ENCODE measurements around the gene RND1.
A peak's percentile ranks its signal among the peaks of the same experiment; 100 is the strongest.

RND1 gene

GRCh38 chr12:48854488-48854887 lies 11.2 kb downstream of the RND1 start:
- H2AFZ ChIP-seq (ENCODE audit: low read depth, low read length), result no peak overlapping the region
- H3K23ac ChIP-seq (ENCODE audit: low read length in 2 of 2), result no peak overlapping the region
- H3K9me3 ChIP-seq (ENCODE audit: control insufficient read depth, low read length), result no peaks in the 10 kb centered on the region
- H3K4me2 ChIP-seq (ENCODE audit: low read length, poor library complexity, severe bottlenecking), result no peak overlapping the region
- H2BK5ac ChIP-seq (ENCODE audit: low read depth, low read length, poor library complexity, severe bottlenecking), result no peak overlapping the region
- 60% methylated on average over 1 of the region's 4 CpGs for WGBS
- H3K27ac ChIP-seq (ENCODE audit: low read length, poor library complexity, severe bottlenecking), result no peak overlapping the region
- no peak overlapping the region for H2BK12ac ChIP-seq (ENCODE audit: low read length in 2 of 2)
- no peak for DNase-seq
- H3K79me1 ChIP-seq (replicated peaks; ENCODE audit: low read length, poor library complexity, severe bottlenecking), result peaks cover 6% of the 10 kb centered on the region
- peaks cover under 1 to 9% of the 10 kb centered on the region in 2 experiments for H3K36me3 ChIP-seq (ENCODE audit: control insufficient read depth in 1 of 2, insufficient read depth in 2 of 2, low read depth in 1 of 2, low read length in 2 of 2)
- H2AK5ac ChIP-seq (ENCODE audit: low read length, severe bottlenecking), result no peak overlapping the region
- peaks cover 6% of the 10 kb centered on the region for H3K4me1 ChIP-seq (ENCODE audit: control insufficient read depth, insufficient read depth, low read depth, low read length)
- H4K91ac ChIP-seq (ENCODE audit: low read length), result no peak overlapping the region
- no peak overlapping the region for H2BK120ac ChIP-seq (ENCODE audit: low read depth, low read length)
- no peak overlapping the region for H2BK15ac ChIP-seq (ENCODE audit: low read depth, poor library complexity, severe bottlenecking)
- H3K9ac ChIP-seq (ENCODE audit: low read length), result no peak overlapping the region
- H4K8ac ChIP-seq (ENCODE audit: low read length), result no peak overlapping the region
- no peak overlapping the region for H3K4ac ChIP-seq (ENCODE audit: low read depth in 1 of 2, low read length in 2 of 2)
- no peak overlapping the region for H3K14ac ChIP-seq (ENCODE audit: low read length in 2 of 2)
- no peak overlapping the region for H3K18ac ChIP-seq (ENCODE audit: low read depth in 1 of 2, low read length in 2 of 2)
- H3K27me3 ChIP-seq (ENCODE audit: control insufficient read depth in 1 of 2, insufficient read depth in 1 of 2, low read length in 2 of 2), result peaks cover 14 to 16% of the 10 kb centered on the region in 2 experiments
- no peak overlapping the region for H3K4me3 ChIP-seq (ENCODE audit: insufficient read depth in 1 of 2, low read depth in 1 of 2, low read length in 2 of 2)

- no peak overlapping the region for H2BK5ac ChIP-seq (ENCODE audit: low read depth, low read length, poor library complexity, severe bottlenecking)
- H3K14ac ChIP-seq (ENCODE audit: low read length in 2 of 2), result no peak overlapping the region
- H3K79me1 ChIP-seq (replicated peaks; ENCODE audit: low read length, poor library complexity, severe bottlenecking), result peaks cover 8% of the 10 kb centered on the region
- H3K9ac ChIP-seq (ENCODE audit: low read length), result peak overlapping the region; percentile 98
- DNase-seq, result peak; percentile 91
- peak overlapping the region in 1 of 2 experiments; percentile 63 for H3K18ac ChIP-seq (ENCODE audit: low read depth in 1 of 2, low read length in 2 of 2)
- H3K4me1 ChIP-seq (ENCODE audit: control insufficient read depth, insufficient read depth, low read depth, low read length), result peaks cover 6% of the 10 kb centered on the region
- H2BK120ac ChIP-seq (ENCODE audit: low read depth, low read length), result no peak overlapping the region
- H3K4ac ChIP-seq (ENCODE audit: low read depth in 1 of 2, low read length in 2 of 2), result peak overlapping the region; percentile 35 to 63
- no peak overlapping the region for H2BK15ac ChIP-seq (ENCODE audit: low read depth, poor library complexity, severe bottlenecking)
- peak overlapping the region; percentile 54 for H2AFZ ChIP-seq (ENCODE audit: low read depth, low read length)
- peak overlapping the region in 1 of 2 experiments; percentile 98 for H3K4me3 ChIP-seq (ENCODE audit: insufficient read depth in 1 of 2, low read depth in 1 of 2, low read length in 2 of 2)
- H3K4me2 ChIP-seq (ENCODE audit: low read length, poor library complexity, severe bottlenecking), result peak overlapping the region; percentile 64
- no peak overlapping the region for H4K91ac ChIP-seq (ENCODE audit: low read length)
- H3K27me3 ChIP-seq (ENCODE audit: control insufficient read depth in 1 of 2, insufficient read depth in 1 of 2, low read length in 2 of 2), result peaks cover 14 to 15% of the 10 kb centered on the region in 2 experiments
- peak overlapping the region; percentile 35 for H2AK5ac ChIP-seq (ENCODE audit: low read length, severe bottlenecking)
- no peak overlapping the region for H2BK12ac ChIP-seq (ENCODE audit: low read length in 2 of 2)
- no peak overlapping the region for H3K23ac ChIP-seq (ENCODE audit: low read length in 2 of 2)
- WGBS, result 10% methylated on average over 10 of the region's 11 CpGs
- no peaks in the 10 kb centered on the region for H3K9me3 ChIP-seq (ENCODE audit: control insufficient read depth, low read length)
- no peak overlapping the region for H3K27ac ChIP-seq (ENCODE audit: low read length, poor library complexity, severe bottlenecking)
- H3K36me3 ChIP-seq (ENCODE audit: control insufficient read depth in 1 of 2, insufficient read depth in 2 of 2, low read depth in 1 of 2, low read length in 2 of 2), result peaks cover 6 to 14% of the 10 kb centered on the region in 2 experiments
- H4K8ac ChIP-seq (ENCODE audit: low read length), result peak overlapping the region; percentile 49
Observed at GRCh38 chr12:48852734-48853688, 12.7 kb downstream of the RND1 start.

GRCh38 chr12:48851883-48852733 lies 13.6 kb downstream of the RND1 start, which contains the start of gene DDX23:
Gene DDX23, minus strand, starts transcription at chr12:48852163. Its CDS starts 6,381 bp downstream, at chr12:48845782.
- Histone ChIP-seq H2BK12ac (ENCODE audit: low read length in 2 of 2) (no peak within 1 kb of the TSS), H3K18ac (ENCODE audit: low read depth in 1 of 2, low read length in 2 of 2) (peak within 1 kb of the TSS; percentile 89 to 91), H3K14ac (ENCODE audit: low read length in 2 of 2) (peak within 1 kb of the TSS in 1 of 2 experiments; percentile 75), H2BK120ac (ENCODE audit: low read depth, low read length) (no peak within 1 kb of the TSS), H3K79me1 (replicated peaks; ENCODE audit: low read length, poor library complexity, severe bottlenecking) (peaks cover 8% of the 10 kb centered on the region), H3K27me3 (ENCODE audit: control insufficient read depth in 1 of 2, insufficient read depth in 1 of 2, low read length in 2 of 2) (peaks cover 7% of the 10 kb centered on the region in 2 experiments), H3K4me3 (ENCODE audit: insufficient read depth in 1 of 2, low read depth in 1 of 2, low read length in 2 of 2) (peak within 1 kb of the TSS; percentile 97 to 98), H2BK15ac (ENCODE audit: low read depth, poor library complexity, severe bottlenecking) (no peak within 1 kb of the TSS), H3K4ac (ENCODE audit: low read depth in 1 of 2, low read length in 2 of 2) (peak within 1 kb of the TSS; percentile 89 to 95), H3K27ac (ENCODE audit: low read length, poor library complexity, severe bottlenecking) (peak within 1 kb of the TSS; percentile 42), H3K4me1 (ENCODE audit: control insufficient read depth, insufficient read depth, low read depth, low read length) (peaks cover 6% of the 10 kb centered on the region), H3K9me3 (ENCODE audit: control insufficient read depth, low read length) (no peaks in the 10 kb centered on the region), H4K91ac (ENCODE audit: low read length) (peak within 1 kb of the TSS; percentile 82), H2AFZ (ENCODE audit: low read depth, low read length) (peak within 1 kb of the TSS; percentile 83), H3K36me3 (ENCODE audit: control insufficient read depth in 1 of 2, insufficient read depth in 2 of 2, low read depth in 1 of 2, low read length in 2 of 2) (peaks cover 9 to 14% of the 10 kb centered on the region in 2 experiments), H4K8ac (ENCODE audit: low read length) (peak within 1 kb of the TSS; percentile 99), H2AK5ac (ENCODE audit: low read length, severe bottlenecking) (peak within 1 kb of the TSS; percentile 65), H2BK5ac (ENCODE audit: low read depth, low read length, poor library complexity, severe bottlenecking) (peak within 1 kb of the TSS; percentile 93), H3K9ac (ENCODE audit: low read length) (peak within 1 kb of the TSS; percentile 98), H3K4me2 (ENCODE audit: low read length, poor library complexity, severe bottlenecking) (peak within 1 kb of the TSS; percentile 64), H3K23ac (ENCODE audit: low read length in 2 of 2) (no peak within 1 kb of the TSS)
- DNase-seq, result peak; percentile 99
- whole genome bisulfite sequencing, result 2% methylated on average over 48 of the region's 53 CpGs

Data from mesenchymal stem cell (in vitro differentiated cells and primary cell).